Stimulated activated CD4-positive, alpha-beta T cell treated with anti-CD3 and anti-CD28 coated beads, Interleukin-2, amount 100 ng/mL, for 4 hours (primary cell): ENCODE results near the gene DSP.

Experiments used
- DNase-seq: peaks from one replicate; pipeline ENCODE4 v3.0.0-alpha.2; 2020; ENCODE audit warnings: low read depth

Gene DSP

GRCh38 chr6:7562769-7563168 is 21.3 kb downstream of the DSP start:
- DNase-seq: no peak

- DNase-seq: no peak
Observed at GRCh38 chr6:7566107-7566506, 24.6 kb downstream of the DSP start.

- DNase-seq: no peak
Observed at GRCh38 chr6:7566617-7567173, 25.2 kb downstream of the DSP start.

- no peak for DNase-seq
Observed at GRCh38 chr6:7568021-7568420, 26.6 kb downstream of the DSP start.

- no peak for DNase-seq
Observed at GRCh38 chr6:7569082-7569481, 27.6 kb downstream of the DSP start.

GRCh38 chr6:7572213-7572943 is 30.9 kb downstream of the DSP start:
- DNase-seq: no peak

GRCh38 chr6:7574500-7574899 is 33.0 kb downstream of the DSP start:
- no peak for DNase-seq

GRCh38 chr6:7578516-7578915 is 37.0 kb downstream of the DSP start:
- DNase-seq: no peak

- DNase-seq: no peak
Observed at GRCh38 chr6:7578931-7579330, 37.5 kb downstream of the DSP start.

- DNase-seq: no peak
Observed at GRCh38 chr6:7579851-7580250, 38.4 kb downstream of the DSP start.

GRCh38 chr6:7580537-7580926 is 39.1 kb downstream of the DSP start:
- no peak for DNase-seq

GRCh38 chr6:7580927-7581618 is 39.6 kb downstream of the DSP start:
- no peak for DNase-seq

GRCh38 chr6:7585287-7585930 is 43.9 kb downstream of the DSP start:
- no peak for DNase-seq

- no peak for DNase-seq
Observed at GRCh38 chr6:7587631-7588100, 46.2 kb downstream of the DSP start.

GRCh38 chr6:7588506-7588905 is 47.0 kb downstream of the DSP start:
- no peak for DNase-seq

- DNase-seq: no peak
Observed at GRCh38 chr6:7589221-7589620, 47.8 kb downstream of the DSP start.

- DNase-seq: peak; percentile 84
Observed at GRCh38 chr6:7589949-7590917, 48.8 kb downstream of the DSP start, which contains the start of gene SNRNP48. SNRNP48 (plus strand) TSS chr6:7590198; CDS start chr6:7590258, 60 bp downstream.

- no peak for DNase-seq
Observed at GRCh38 chr6:7590918-7591302, 49.4 kb downstream of the DSP start.

GRCh38 chr6:7591770-7592169 is 50.3 kb downstream of the DSP start:
- no peak for DNase-seq

- no peak for DNase-seq
Observed at GRCh38 chr6:7593229-7593628, 51.8 kb downstream of the DSP start.

GRCh38 chr6:7594579-7595125 is 53.2 kb downstream of the DSP start:
- no peak for DNase-seq
